ENCODE results near the gene APCDD1L. TPM values are rescaled to one million over a fixed set of nuclear protein-coding genes. Genes with fewer than 3 reads are reported as not detected.
"Not testable (repeated sequence)": the region's sequence is repeated elsewhere in the genome, so short reads cannot be mapped to it uniquely, and the experiment has no call there.

APCDD1L gene
- total and polyA plus RNA-seq, 4 donors: 0.02 to 0.74 (median 0.31) TPM

GRCh38 chr20:58510921-58511320, 4.3 kb downstream of the APCDD1L start:
- Histone ChIP-seq H3K9me3 (ENCODE audit: control insufficient read depth in 4 of 4, insufficient read depth in 3 of 4, low read length in 3 of 4) (peaks cover 0 to 11% (median 4%) of the 10 kb centered on the region in 4 donors), H3K4me1 (ENCODE audit: control insufficient read depth in 5 of 5, insufficient read depth in 5 of 5, low read length in 5 of 5) (peaks cover 0 to 18% (median 0%) of the 10 kb centered on the region in 5 donors), H3K4me3 (no peak overlapping the region), H3K27me3 (ENCODE audit: control insufficient read depth in 3 of 3, insufficient read depth in 3 of 3, low read length in 2 of 3) (peaks cover 13 to 41% (median 27%) of the 10 kb centered on the region in 3 donors), H3K9ac (ENCODE audit: insufficient read depth in 1 of 2, low read length in 2 of 2) (no peak overlapping the region), H3K27ac (ENCODE audit: low read depth in 1 of 2, low read length in 1 of 2) (no peak overlapping the region), H3K36me3 (ENCODE audit: control insufficient read depth in 4 of 4, insufficient read depth in 4 of 4, low read length in 4 of 4) (no peaks in the 10 kb centered on the region)
- WGBS, 2 donors: 81 to 95% methylated on average over 2 of the region's 2 CpGs
- TF ChIP-seq CTCF (IDR thresholded peaks at IDR 0.05; ENCODE audit: control extremely low read depth, extremely low read depth): no peak
- no peak for ATAC-seq (ENCODE audit: insufficient read depth, low FRiP score)
- no peak for DNase-seq

GRCh38 chr20:58508762-58509395, 6.3 kb downstream of the APCDD1L start:
- Histone ChIP-seq H3K9me3 (ENCODE audit: control insufficient read depth in 4 of 4, insufficient read depth in 3 of 4, low read length in 3 of 4) (peaks cover 0 to 24% (median 16%) of the 10 kb centered on the region in 4 donors), H3K4me1 (ENCODE audit: control insufficient read depth in 5 of 5, insufficient read depth in 5 of 5, low read length in 5 of 5) (peaks cover 0 to 18% (median 0%) of the 10 kb centered on the region in 5 donors), H3K9ac (ENCODE audit: insufficient read depth in 1 of 2, low read length in 2 of 2) (no peak overlapping the region), H3K27me3 (ENCODE audit: control insufficient read depth in 3 of 3, insufficient read depth in 3 of 3, low read length in 2 of 3) (peaks cover 2 to 23% (median 19%) of the 10 kb centered on the region in 3 donors), H3K27ac (ENCODE audit: low read depth in 1 of 2, low read length in 1 of 2) (no peak overlapping the region), H3K4me3 (no peak overlapping the region), H3K36me3 (ENCODE audit: control insufficient read depth in 4 of 4, insufficient read depth in 4 of 4, low read length in 4 of 4) (no peaks in the 10 kb centered on the region)
- 91 to 93% methylated on average over 17 of the region's 17 CpGs for WGBS, 2 donors
- TF ChIP-seq CTCF (IDR thresholded peaks at IDR 0.05; ENCODE audit: control extremely low read depth, extremely low read depth): no peak
- ATAC-seq (ENCODE audit: insufficient read depth, low FRiP score) (no peak), DNase-seq (no peak)

GRCh38 chr20:58506999-58507398, 8.2 kb downstream of the APCDD1L start:
- not testable (repeated sequence) for H3K27ac ChIP-seq (ENCODE audit: low read depth in 1 of 2, low read length in 1 of 2); H3K9ac ChIP-seq (ENCODE audit: insufficient read depth in 1 of 2, low read length in 2 of 2); ATAC-seq (ENCODE audit: insufficient read depth, low FRiP score); H3K4me3 ChIP-seq; H3K36me3 ChIP-seq (ENCODE audit: control insufficient read depth in 4 of 4, insufficient read depth in 4 of 4, low read length in 4 of 4); DNase-seq; H3K27me3 ChIP-seq (ENCODE audit: control insufficient read depth in 3 of 3, insufficient read depth in 3 of 3, low read length in 2 of 3)
- peaks cover 0 to 11% (median 0%) of the 10 kb centered on the region in 5 donors for H3K4me1 ChIP-seq (ENCODE audit: control insufficient read depth in 5 of 5, insufficient read depth in 5 of 5, low read length in 5 of 5)
- WGBS, 2 donors: 88 to 94% methylated on average over 3 of the region's 3 CpGs
- H3K9me3 ChIP-seq (ENCODE audit: control insufficient read depth in 4 of 4, insufficient read depth in 3 of 4, low read length in 3 of 4): peaks cover 0 to 30% (median 20%) of the 10 kb centered on the region in 4 donors

- H3K9me3 ChIP-seq (ENCODE audit: control insufficient read depth in 4 of 4, insufficient read depth in 3 of 4, low read length in 3 of 4): peaks cover 0 to 38% (median 21%) of the 10 kb centered on the region in 4 donors
- no peak for TF ChIP-seq CTCF (IDR thresholded peaks at IDR 0.05; ENCODE audit: control extremely low read depth, extremely low read depth)
- no peaks in the 10 kb centered on the region for H3K27me3 ChIP-seq (ENCODE audit: control insufficient read depth in 3 of 3, insufficient read depth in 3 of 3, low read length in 2 of 3)
- ATAC-seq (ENCODE audit: insufficient read depth, low FRiP score): no peak
- WGBS, 2 donors: 83 to 86% methylated on average over 3 of the region's 3 CpGs
- H3K36me3 ChIP-seq (ENCODE audit: control insufficient read depth in 4 of 4, insufficient read depth in 4 of 4, low read length in 4 of 4): no peaks in the 10 kb centered on the region
- H3K4me1 ChIP-seq (ENCODE audit: control insufficient read depth in 5 of 5, insufficient read depth in 5 of 5, low read length in 5 of 5): no peaks in the 10 kb centered on the region
- H3K4me3 ChIP-seq: no peak overlapping the region
- DNase-seq: no peak
- H3K27ac ChIP-seq (ENCODE audit: low read depth in 1 of 2, low read length in 1 of 2): no peak overlapping the region
- no peak overlapping the region for H3K9ac ChIP-seq (ENCODE audit: insufficient read depth in 1 of 2, low read length in 2 of 2)
Measured at GRCh38 chr20:58504566-58504965, 10.6 kb downstream of the APCDD1L start.

Data from lung (tissue), 12 donors.